GM12892 (cell line): ENCODE measurements around the gene ELF1.

Experiments
- POLR2A ChIP-seq: IDR thresholded peaks from 2 replicates; pipeline ENCODE4 v1.6.1; 2011; ENCODE audit warnings: low read depth, low read length, control low read depth
- POLR2AphosphoS5 ChIP-seq: IDR thresholded peaks from 2 replicates; pipeline ENCODE4 v1.6.1; 2011; ENCODE audit warnings: low read depth, low read length, control low read depth
- TAF1 ChIP-seq: IDR thresholded peaks from 2 replicates; pipeline ENCODE4 v1.6.1; 2011; ENCODE audit warnings: low read depth, mild to moderate bottlenecking, control low read depth, low read length, borderline replicate concordance

- no peak for TF ChIP-seq POLR2AphosphoS5
- TF ChIP-seq POLR2A, result no peak
- TF ChIP-seq TAF1, result no peak
These were observed 30.6 kb upstream of the ELF1 start for GRCh38 chr13:41049480-41050440.
